ENCODE results near the gene FOLH1.
"Not testable (repeated sequence)": the region's sequence is repeated elsewhere in the genome, so short reads cannot be mapped to it uniquely, and the experiment has no call there.

FOLH1 gene

GRCh38 chr11:49171613-49172012 is 36.8 kb downstream of the FOLH1 start:
- not testable (repeated sequence) for H3K9me3 ChIP-seq (ENCODE audit: control insufficient read depth, low read length); H3K9ac ChIP-seq; H3K4me1 ChIP-seq; H2AFZ ChIP-seq; H3K4me2 ChIP-seq (ENCODE audit: low read length); H3K79me2 ChIP-seq; H3K27me3 ChIP-seq (ENCODE audit: control insufficient read depth, insufficient read depth, low read length); H3K36me3 ChIP-seq (ENCODE audit: control insufficient read depth, insufficient read depth, low read length); H3K4me3 ChIP-seq (ENCODE audit: low read depth, low read length); H3K27ac ChIP-seq

DNA sequence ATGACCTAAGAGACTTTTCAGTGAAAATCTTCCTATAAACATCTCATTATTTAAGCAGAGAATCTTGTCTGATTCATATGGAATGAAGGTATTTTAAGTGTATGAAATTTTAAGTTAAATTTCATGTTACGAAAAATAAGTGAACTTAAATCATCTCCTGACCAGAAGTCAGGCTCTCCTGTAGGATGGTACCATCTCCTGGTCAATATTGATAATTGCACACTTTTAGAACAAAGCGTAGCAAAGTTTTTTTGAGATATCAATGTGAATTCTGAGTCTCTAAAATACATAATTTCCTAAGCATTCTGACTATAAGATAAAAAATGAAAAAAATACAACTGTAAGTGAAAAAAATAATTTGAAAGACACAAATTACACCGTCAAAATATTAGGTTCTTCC is 38.8 kb downstream of the FOLH1 start:
- H3K4me3 ChIP-seq (ENCODE audit: low read depth, low read length); H2AFZ ChIP-seq; H3K9ac ChIP-seq; H3K79me2 ChIP-seq; H3K4me2 ChIP-seq (ENCODE audit: low read length); H3K36me3 ChIP-seq (ENCODE audit: control insufficient read depth, insufficient read depth, low read length); H3K27me3 ChIP-seq (ENCODE audit: control insufficient read depth, insufficient read depth, low read length); H3K27ac ChIP-seq; H3K4me1 ChIP-seq; H3K9me3 ChIP-seq (ENCODE audit: control insufficient read depth, low read length): not testable (repeated sequence)

DNA sequence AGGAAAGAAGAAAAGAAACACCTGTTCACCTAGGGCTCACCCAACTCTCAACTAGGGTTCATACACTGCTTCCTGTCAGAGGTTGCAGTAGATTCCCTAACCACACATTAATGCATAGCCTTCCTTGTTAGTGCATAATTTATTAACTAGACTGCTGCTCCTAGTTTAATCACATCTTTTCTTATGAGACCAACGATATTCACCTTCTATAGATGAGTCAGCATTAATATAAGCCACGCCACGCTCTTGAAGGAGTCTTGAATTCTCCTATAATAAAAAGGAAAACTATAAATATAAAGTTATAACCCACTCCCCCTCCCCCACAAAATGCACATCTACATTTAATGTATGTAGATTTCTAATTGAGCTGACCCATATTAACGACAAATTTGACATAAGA is 39.4 kb downstream of the FOLH1 start:
- not testable (repeated sequence) for H3K79me2 ChIP-seq; H3K9me3 ChIP-seq (ENCODE audit: control insufficient read depth, low read length); H3K4me2 ChIP-seq (ENCODE audit: low read length); H3K27me3 ChIP-seq (ENCODE audit: control insufficient read depth, insufficient read depth, low read length); H3K4me3 ChIP-seq (ENCODE audit: low read depth, low read length); H3K9ac ChIP-seq; H2AFZ ChIP-seq; H3K27ac ChIP-seq; H3K36me3 ChIP-seq (ENCODE audit: control insufficient read depth, insufficient read depth, low read length); H3K4me1 ChIP-seq

GRCh38 chr11:49151211-49151610 is 57.2 kb downstream of the FOLH1 start:
- H3K27me3 ChIP-seq (ENCODE audit: control insufficient read depth, insufficient read depth, low read length), result no peaks in the 10 kb centered on the region
- H3K4me2 ChIP-seq (ENCODE audit: low read length), result no peak overlapping the region
- H3K9ac ChIP-seq, result no peak overlapping the region
- no peaks in the 10 kb centered on the region for H3K79me2 ChIP-seq
- H3K9me3 ChIP-seq (ENCODE audit: control insufficient read depth, low read length), result no peaks in the 10 kb centered on the region
- H3K4me3 ChIP-seq (ENCODE audit: low read depth, low read length), result no peak overlapping the region
- H3K4me1 ChIP-seq, result no peaks in the 10 kb centered on the region
- H3K36me3 ChIP-seq (ENCODE audit: control insufficient read depth, insufficient read depth, low read length), result no peaks in the 10 kb centered on the region
- no peak overlapping the region for H2AFZ ChIP-seq
- H3K27ac ChIP-seq, result no peak overlapping the region
- TF ChIP-seq, protein P1, sequence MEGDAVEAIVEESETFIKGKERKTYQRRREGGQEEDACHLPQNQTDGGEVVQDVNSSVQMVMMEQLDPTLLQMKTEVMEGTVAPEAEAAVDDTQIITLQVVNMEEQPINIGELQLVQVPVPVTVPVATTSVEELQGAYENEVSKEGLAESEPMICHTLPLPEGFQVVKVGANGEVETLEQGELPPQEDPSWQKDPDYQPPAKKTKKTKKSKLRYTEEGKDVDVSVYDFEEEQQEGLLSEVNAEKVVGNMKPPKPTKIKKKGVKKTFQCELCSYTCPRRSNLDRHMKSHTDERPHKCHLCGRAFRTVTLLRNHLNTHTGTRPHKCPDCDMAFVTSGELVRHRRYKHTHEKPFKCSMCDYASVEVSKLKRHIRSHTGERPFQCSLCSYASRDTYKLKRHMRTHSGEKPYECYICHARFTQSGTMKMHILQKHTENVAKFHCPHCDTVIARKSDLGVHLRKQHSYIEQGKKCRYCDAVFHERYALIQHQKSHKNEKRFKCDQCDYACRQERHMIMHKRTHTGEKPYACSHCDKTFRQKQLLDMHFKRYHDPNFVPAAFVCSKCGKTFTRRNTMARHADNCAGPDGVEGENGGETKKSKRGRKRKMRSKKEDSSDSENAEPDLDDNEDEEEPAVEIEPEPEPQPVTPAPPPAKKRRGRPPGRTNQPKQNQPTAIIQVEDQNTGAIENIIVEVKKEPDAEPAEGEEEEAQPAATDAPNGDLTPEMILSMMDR (IDR thresholded peaks at IDR 0.05), result no peak

DNA sequence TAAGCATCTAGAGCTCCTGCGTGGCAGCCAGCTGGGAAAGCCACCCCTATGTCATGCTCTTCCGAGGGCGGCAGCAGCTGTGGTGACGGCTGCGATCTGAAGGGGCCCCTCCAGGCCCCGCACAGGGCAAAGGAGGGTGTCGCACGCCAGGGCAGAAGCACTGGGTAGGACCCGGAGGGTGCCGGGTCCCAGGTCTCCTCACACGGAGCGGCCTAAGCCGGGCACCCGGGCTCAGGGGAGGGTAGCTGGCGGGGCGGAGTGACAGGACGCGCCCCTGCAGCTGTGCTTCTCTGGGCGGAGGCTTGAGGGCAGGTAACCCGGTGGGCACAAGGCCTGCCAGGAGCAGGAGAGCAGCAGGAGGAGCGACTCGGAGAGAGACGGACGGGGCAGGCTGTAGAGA is 106.0 kb downstream of the FOLH1 start:
- H3K9ac ChIP-seq; H3K4me2 ChIP-seq (ENCODE audit: low read length); H3K4me1 ChIP-seq; H3K36me3 ChIP-seq (ENCODE audit: control insufficient read depth, insufficient read depth, low read length); H3K27ac ChIP-seq; H3K79me2 ChIP-seq; H3K27me3 ChIP-seq (ENCODE audit: control insufficient read depth, insufficient read depth, low read length); H3K9me3 ChIP-seq (ENCODE audit: control insufficient read depth, low read length); H3K4me3 ChIP-seq (ENCODE audit: low read depth, low read length); H2AFZ ChIP-seq: not testable (repeated sequence)
